Measurements from ENCODE around the gene CGB7.
"Not testable (repeated sequence)": the region's sequence is repeated elsewhere in the genome, so short reads cannot be mapped to it uniquely, and the experiment has no call there.

- TF ChIP-seq YY1 (IDR thresholded peaks at IDR 0.05; ENCODE audit: low read depth, low read length); CUX1 (IDR thresholded peaks at IDR 0.05; ENCODE audit: insufficient replicate concordance, low read depth, low read length); EP300 (IDR thresholded peaks at IDR 0.05; ENCODE audit: borderline replicate concordance in 1 of 2, control insufficient read depth in 1 of 2, low read depth in 2 of 2, low read length in 2 of 2); NBN (IDR thresholded peaks at IDR 0.05); PKNOX1 (IDR thresholded peaks at IDR 0.05): not testable (repeated sequence)
Observed at GRCh38 chr19:49031642-49032301, 25.8 kb downstream of the CGB7 start, which contains the start of gene CGB2.

Measured in GM12878 (cell line).